Activated gamma-delta T cell treated with anti-CD3 and anti-CD28 coated beads, Interleukin-2, amount 50 U/mL, for 16 hours (primary cell): ENCODE measurements around the gene GMCL2.

Experiments
- DNase-seq: peaks from one replicate; pipeline ENCODE4 v3.0.0-alpha.2; 2020; ENCODE audit warnings: low read depth

Gene GMCL2

GRCh38 chr5:178143246-178143645, 43.9 kb downstream of the GMCL2 start:
- no peak for DNase-seq

- no peak for DNase-seq
Observed at GRCh38 chr5:178142642-178143041, 44.5 kb downstream of the GMCL2 start.

GRCh38 chr5:178141550-178141949, 45.6 kb downstream of the GMCL2 start:
- DNase-seq = no peak

GRCh38 chr5:178137991-178138390, 49.2 kb downstream of the GMCL2 start:
- DNase-seq = no peak

GRCh38 chr5:178136990-178137389, 50.2 kb downstream of the GMCL2 start:
- no peak for DNase-seq
